H9 (cell line): ENCODE results near the gene CRABP2. TPM values are rescaled to one million over a fixed set of nuclear protein-coding genes. Genes with fewer than 3 reads are reported as not detected.

Experiments
- DNase-seq: peaks from one replicate; pipeline ENCODE4 v3.0.0-alpha.2; 2017
- H2AFZ ChIP-seq: one replicate; pipeline ENCODE4 v1.6.1; 2013; ENCODE audit warnings: mild to moderate bottlenecking, low read length, control low read depth, moderate library complexity
- H2AK5ac ChIP-seq: 2 replicates; pipeline ENCODE4 v1.6.1; 2013; ENCODE audit warnings: low read length, control low read depth, mixed read lengths; ENCODE audit not compliant: insufficient read length
- H2BK120ac ChIP-seq: one replicate; pipeline ENCODE4 v1.6.1; 2013; ENCODE audit warnings: low read depth, mild to moderate bottlenecking, low read length, control low read depth, inconsistent platforms; ENCODE audit not compliant: poor library complexity, severe bottlenecking
- H2BK12ac ChIP-seq: 2 replicates; pipeline ENCODE4 v1.6.1; 2013; ENCODE audit warnings: low read length, control low read depth, mixed read lengths, low read depth; ENCODE audit not compliant: insufficient read length
- H2BK15ac ChIP-seq: 2 replicates; pipeline ENCODE4 v1.6.1; 2013; ENCODE audit warnings: low read depth, low read length, control low read depth
- H2BK20ac ChIP-seq: one replicate; pipeline ENCODE4 v1.6.1; 2013; ENCODE audit warnings: low read depth, mild to moderate bottlenecking, low read length, control low read depth, inconsistent platforms; ENCODE audit not compliant: poor library complexity, severe bottlenecking
- H2BK5ac ChIP-seq: 2 replicates; pipeline ENCODE4 v1.6.1; 2013; ENCODE audit warnings: low read length, control low read depth, mixed read lengths; ENCODE audit not compliant: insufficient read length
- H3K14ac ChIP-seq: 2 replicates; pipeline ENCODE4 v1.6.1; 2013; ENCODE audit warnings: low read length, control low read depth; ENCODE audit not compliant: insufficient read depth
- H3K18ac ChIP-seq: 2 replicates; pipeline ENCODE4 v1.6.1; 2013; ENCODE audit warnings: low read depth, mild to moderate bottlenecking, mixed read lengths, low read length, control low read depth; ENCODE audit not compliant: insufficient read length
- H3K23ac ChIP-seq: 2 replicates; pipeline ENCODE4 v1.6.1; 2013; ENCODE audit warnings: low read length, control low read depth, mixed read lengths, low read depth; ENCODE audit not compliant: insufficient read length
- H3K23me2 ChIP-seq: 2 replicates; pipeline ENCODE4 v1.6.1; 2013; ENCODE audit warnings: low read depth, mild to moderate bottlenecking, mixed read lengths, low read length, control low read depth; ENCODE audit not compliant: insufficient read length, poor library complexity, severe bottlenecking
- H3K27ac ChIP-seq: 2 replicates; pipeline ENCODE4 v1.5.1; 2013; ENCODE audit warnings: low read length, control low read depth, mixed read lengths, low read depth; ENCODE audit not compliant: insufficient read length
- H3K27me3 ChIP-seq: 2 replicates; pipeline ENCODE4 v1.6.1; 2013; ENCODE audit warnings: low read length, control low read depth, inconsistent platforms; ENCODE audit not compliant: insufficient read depth
- H3K4ac ChIP-seq: 2 replicates; pipeline ENCODE4 v1.6.1; 2013; ENCODE audit warnings: low read depth, mild to moderate bottlenecking, control low read depth, inconsistent platforms, low read length, moderate library complexity
- H3K4me1 ChIP-seq: 2 replicates; pipeline ENCODE4 v1.6.1; 2013; ENCODE audit warnings: low read length, control low read depth, inconsistent platforms; ENCODE audit not compliant: insufficient read depth
- H3K4me2 ChIP-seq: 2 replicates; pipeline ENCODE4 v1.6.1; 2013; ENCODE audit warnings: low read length, control low read depth, mixed read lengths; ENCODE audit not compliant: insufficient read length, insufficient read depth
- H3K56ac ChIP-seq: 2 replicates; pipeline ENCODE4 v1.6.1; 2013; ENCODE audit warnings: low read depth, mild to moderate bottlenecking, mixed read lengths, low read length, control low read depth; ENCODE audit not compliant: insufficient read length
- H3K79me1 ChIP-seq: 2 replicates; pipeline ENCODE4 v1.6.1; 2013; ENCODE audit warnings: low read depth, mild to moderate bottlenecking, moderate library complexity, low read length, control low read depth, inconsistent platforms; ENCODE audit not compliant: insufficient read depth, poor library complexity, severe bottlenecking
- H3K79me2 ChIP-seq: 2 replicates; pipeline ENCODE4 v1.6.1; 2013; ENCODE audit warnings: low read length, control low read depth, inconsistent platforms; ENCODE audit not compliant: insufficient read depth
- H3K9ac ChIP-seq: 2 replicates; pipeline ENCODE4 v1.6.1; 2013; ENCODE audit warnings: low read length, control low read depth, mixed read lengths; ENCODE audit not compliant: insufficient read length; ENCODE audit errors: extremely low read depth
- H3K9me3 ChIP-seq: one replicate; pipeline ENCODE4 v1.6.1; 2013; ENCODE audit warnings: low read depth, low read length, inconsistent platforms; ENCODE audit not compliant: control insufficient read depth
- H3T11ph ChIP-seq: one replicate; pipeline ENCODE4 v1.6.1; 2013; ENCODE audit warnings: mild to moderate bottlenecking, low read length, control low read depth, inconsistent platforms
- H4K20me1 ChIP-seq: one replicate; pipeline ENCODE4 v1.6.1; 2013; ENCODE audit not compliant: control insufficient read depth, insufficient read length, insufficient read depth
- H4K5ac ChIP-seq: 2 replicates; pipeline ENCODE4 v1.6.1; 2013; ENCODE audit warnings: low read depth, mild to moderate bottlenecking, mixed read lengths, low read length, control low read depth; ENCODE audit not compliant: insufficient read length
- H4K8ac ChIP-seq: replicated peaks from 2 replicates; pipeline ENCODE4 v1.6.1; 2013; ENCODE audit warnings: low read length, control low read depth, mixed read lengths, low read depth; ENCODE audit not compliant: insufficient read length
- H4K91ac ChIP-seq: 2 replicates; pipeline ENCODE4 v1.6.1; 2013; ENCODE audit warnings: low read depth, mild to moderate bottlenecking, moderate library complexity, mixed read lengths, low read length, control low read depth; ENCODE audit not compliant: insufficient read length
- H3K27ac Mint-ChIP-seq, 3 experiments: 2 replicates in 2 of 3; 3 replicates in 1 of 3; pipeline ENCODE4 v1.8.0; 2020 to 2021; ENCODE audit warnings: mixed read lengths in 3 of 3, mild to moderate bottlenecking in 1 of 3, moderate library complexity in 1 of 3
- H3K27me3 Mint-ChIP-seq: 2 replicates; pipeline ENCODE4 v1.8.0; 2021; ENCODE audit warnings: low read depth, mild to moderate bottlenecking, moderate library complexity, mixed read lengths
- H3K36me3 Mint-ChIP-seq, 3 experiments: 2 replicates in 2 of 3; 3 replicates in 1 of 3; pipeline ENCODE4 v1.8.0; 2020 to 2021; ENCODE audit warnings: low read depth in 3 of 3, mixed read lengths in 3 of 3; ENCODE audit not compliant: insufficient read depth in 1 of 3
- H3K4me1 Mint-ChIP-seq, 2 experiments: 2 replicates each; pipeline ENCODE4 v1.8.0; 2020; ENCODE audit warnings: mixed read lengths in 2 of 2
- H3K4me3 Mint-ChIP-seq, 2 experiments: 2 replicates in 1 of 2; 3 replicates in 1 of 2; pipeline ENCODE4 v1.8.0; 2020 to 2021; ENCODE audit warnings: mild to moderate bottlenecking in 2 of 2, mixed read lengths in 2 of 2, moderate library complexity in 1 of 2
- H3K9me3 Mint-ChIP-seq, 2 experiments: 2 replicates in 1 of 2; 3 replicates in 1 of 2; pipeline ENCODE4 v1.8.0; 2020; ENCODE audit warnings: mild to moderate bottlenecking in 2 of 2, mixed read lengths in 2 of 2, moderate library complexity in 1 of 2
- CTCF ChIP-seq: fragments of 200-600 bp; sonication (generic); conservative IDR thresholded peaks from 3 replicates; pipeline ENCODE4 v1.8.0; 2021; ENCODE audit warnings: antibody characterized with exemption, mild to moderate bottlenecking
- WGBS: extraction: QIAGEN DNeasy Blood & Tissue Kit; methylation state at CpG from one replicate; pipeline ENCODE4 v1.1.7; 2013; ENCODE audit warnings: missing lambda C conversion rate, low lambda C conversion rate, mixed read lengths; ENCODE audit not compliant: insufficient read length; ENCODE audit errors: extremely low coverage; 5-methylcytosine and 5-hydroxymethylcytosine counted together
- total RNA-seq: library from RNA; stranded (reverse); gene quantifications from 2 replicates; pipeline ENCODE4 v1.2.1, GENCODE V29; 2021

Gene CRABP2
- total RNA-seq, 1 experiment from 2014 or later, result 184 TPM

DNA sequence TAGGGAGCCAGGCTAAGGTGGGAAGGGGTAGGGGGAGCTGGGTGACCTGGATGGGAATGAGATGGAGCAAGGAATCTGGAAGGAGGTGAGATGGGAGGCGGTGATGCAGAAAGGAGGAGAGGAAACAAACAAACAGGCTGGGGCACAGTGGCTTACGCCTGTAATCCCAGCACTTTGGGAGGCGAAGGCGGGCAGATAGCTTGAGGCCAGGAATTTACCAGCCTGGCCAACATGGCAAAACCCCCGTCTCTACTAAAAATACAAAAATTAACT, 10.8 kb downstream of the CRABP2 start:
- Histone ChIP-seq H2BK20ac (no peak overlapping the region), H4K91ac (no peak overlapping the region), H2BK12ac (no peak overlapping the region), H3K56ac (no peak overlapping the region), H3K79me2 (no peaks in the 10 kb centered on the region), H4K20me1 (no peaks in the 10 kb centered on the region), H2AK5ac (no peak overlapping the region), H3K4me2 (peak overlapping the region; percentile 53), H2BK5ac (no peak overlapping the region), H3T11ph (no peak overlapping the region), H3K18ac (no peak overlapping the region), H2BK15ac (no peak overlapping the region), H2BK120ac (no peak overlapping the region), H3K27me3 (no peaks in the 10 kb centered on the region), H2AFZ (no peak overlapping the region), H3K23me2 (peaks cover 10% of the 10 kb centered on the region), H3K14ac (no peak overlapping the region), H4K5ac (no peak overlapping the region), H3K79me1 (no peaks in the 10 kb centered on the region), H3K9me3 (no peaks in the 10 kb centered on the region), H3K9ac (no peak overlapping the region), H4K8ac (no peak overlapping the region), H3K4ac (no peak overlapping the region), H3K4me1 (peaks cover 17% of the 10 kb centered on the region; the same call in 1 of the 2 replicates), H3K23ac (no peak overlapping the region), H3K27ac (no peak overlapping the region)
- Mint-ChIP-seq H3K27ac (peak overlapping the region; percentile 56 to 91 (median 90); a peak in 3 of 7 replicates), H3K4me1 (peaks cover 48 to 63% of the 10 kb centered on the region in 2 experiments), H3K4me3 (peak overlapping the region in 1 of 2 experiments; percentile 38; a peak in 3 of 5 replicates), H3K36me3 (peaks cover 7 to 27% (median 24%) of the 10 kb centered on the region in 3 experiments), H3K27me3 (peaks cover 8% of the 10 kb centered on the region), H3K9me3 (no peaks in the 10 kb centered on the region)
- DNase-seq, result no peak
- no peak for TF ChIP-seq CTCF
- no CpG with 5 or more reads among the region's 5 CpGs for WGBS
